NB4 (cell line): ENCODE measurements around the gene C16orf86.

Experiments
- DNase-seq: peaks from one replicate; pipeline ENCODE4 v3.0.0; 2010; ENCODE audit warnings: low read depth
- H3K4me3 ChIP-seq: one replicate; pipeline ENCODE4 v1.5.1; 2011; ENCODE audit warnings: mild to moderate bottlenecking, low read depth, low read length, moderate library complexity
- CTCF ChIP-seq: IDR thresholded peaks from one replicate; pipeline ENCODE4 v1.5.1; 2012; ENCODE audit warnings: low read depth, low read length
- MAX ChIP-seq: IDR thresholded peaks from 2 replicates; pipeline ENCODE4 v1.6.1; 2011; ENCODE audit warnings: low read depth, low read length
- MYC ChIP-seq: IDR thresholded peaks from 2 replicates; pipeline ENCODE4 v1.6.1; 2011; ENCODE audit warnings: low read depth, low read length
- POLR2A ChIP-seq: IDR thresholded peaks from 2 replicates; pipeline ENCODE4 v1.6.1; 2011; ENCODE audit warnings: mild to moderate bottlenecking; ENCODE audit not compliant: insufficient read length; ENCODE audit errors: extremely low read depth

C16orf86 gene

GRCh38 chr16:67701420-67701819 is 34.8 kb downstream of the C16orf86 start:
- TF ChIP-seq CTCF = no peak
- no peak overlapping the region for H3K4me3 ChIP-seq
- DNase-seq = no peak

GRCh38 chr16:67702130-67702529 is 35.5 kb downstream of the C16orf86 start:
- TF ChIP-seq CTCF (no peak), MYC (no peak), MAX (no peak), POLR2A (no peak)
- no peak overlapping the region for H3K4me3 ChIP-seq
- DNase-seq = no peak

- TF ChIP-seq MAX (no peak), MYC (no peak), CTCF (no peak), POLR2A (no peak)
- no peak overlapping the region for H3K4me3 ChIP-seq
- DNase-seq = no peak
Measured at GRCh38 chr16:67703626-67704025, 37.0 kb downstream of the C16orf86 start.

GRCh38 chr16:67704110-67704509 is 37.5 kb downstream of the C16orf86 start:
- no peak for TF ChIP-seq CTCF
- TF ChIP-seq MYC = no peak
- no peak for TF ChIP-seq MAX
- TF ChIP-seq POLR2A = no peak
- H3K4me3 ChIP-seq = no peak overlapping the region
- DNase-seq = no peak

- DNase-seq = no peak
- H3K4me3 ChIP-seq = no peak overlapping the region
- TF ChIP-seq MYC (no peak), POLR2A (no peak), CTCF (no peak), MAX (no peak)
Measured at GRCh38 chr16:67707210-67707609, 40.6 kb downstream of the C16orf86 start.

- TF ChIP-seq MYC = no peak
- TF ChIP-seq MAX = no peak
- no peak for DNase-seq
- H3K4me3 ChIP-seq = no peak overlapping the region
Measured at GRCh38 chr16:67707790-67708189, 41.2 kb downstream of the C16orf86 start.
